H1 (cell line): ENCODE results near the gene FKBP6. TPM values are rescaled to one million over a fixed set of nuclear protein-coding genes. Genes with fewer than 3 reads are reported as not detected.
A peak's percentile ranks its signal among the peaks of the same experiment; 100 is the strongest.

Experiments
- CTCF ChIA-PET: fragments of 300-600 bp; sonication (Branson Sonifier 250); formaldehyde crosslinking; loops from one replicate; lab custom pipeline; 2021; ENCODE audit not compliant: partially characterized antibody; lab: Charles Lee
- POLR2A ChIA-PET: fragments of 300-600 bp; sonication (Branson Sonifier 250); formaldehyde crosslinking; loops from one replicate; lab custom pipeline; 2021; ENCODE audit warnings: inconsistent platforms; ENCODE audit not compliant: partially characterized antibody; lab: Charles Lee
- DNase-seq, 2 experiments: peaks; one replicate each; pipeline versions ENCODE4 v3.0.0 to v3.0.0-alpha.2; 2010 to 2022; ENCODE audit warnings: low spot score in 2 of 2, low read depth in 1 of 2, mixed read lengths in 1 of 2
- FAIRE-seq: peaks from 2 replicates; lab custom pipeline; 2011; peaks lifted over from hg19 to GRCh38; lab: Jason Lieb, UNC
- H2AFZ ChIP-seq: 2 replicates; pipeline ENCODE4 v1.8.1; 2012; ENCODE audit warnings: low read length, inconsistent platforms
- H2AK5ac ChIP-seq: 2 replicates; pipeline ENCODE4 v1.6.1; 2013; ENCODE audit warnings: low read depth, low read length
- H2BK120ac ChIP-seq: replicated peaks from 2 replicates; pipeline ENCODE3; 2013; ENCODE audit warnings: low read depth, low read length, inconsistent platforms
- H2BK12ac ChIP-seq: 2 replicates; pipeline ENCODE4 v1.6.1; 2013; ENCODE audit warnings: low read depth, low read length
- H2BK15ac ChIP-seq: 2 replicates; pipeline ENCODE4 v1.6.1; 2013; ENCODE audit warnings: low read length
- H2BK20ac ChIP-seq: 2 replicates; pipeline ENCODE4 v1.6.1; 2013; ENCODE audit warnings: low read length
- H2BK5ac ChIP-seq: 2 replicates; pipeline ENCODE4 v1.6.1; 2013; ENCODE audit warnings: low read depth, low read length
- H3K14ac ChIP-seq: 2 replicates; pipeline ENCODE4 v1.6.1; 2013; ENCODE audit warnings: inconsistent platforms; ENCODE audit not compliant: insufficient read length
- H3K18ac ChIP-seq: 2 replicates; pipeline ENCODE4 v1.6.1; 2013; ENCODE audit warnings: low read length; ENCODE audit errors: extremely low read depth
- H3K23ac ChIP-seq: 2 replicates; pipeline ENCODE4 v1.6.1; 2013; ENCODE audit warnings: inconsistent platforms; ENCODE audit not compliant: insufficient read length
- H3K23me2 ChIP-seq: 2 replicates; pipeline ENCODE4 v1.6.1; 2013; ENCODE audit warnings: low read depth, low read length
- H3K27ac ChIP-seq: 2 replicates; pipeline ENCODE4 v1.6.1; 2011; ENCODE audit warnings: low read depth, low read length, inconsistent platforms
- H3K27me3 ChIP-seq, 4 experiments: replicated peaks in 1 of 4; 1 replicate in 1 of 4; 2 replicates in 3 of 4; pipeline versions ENCODE4 v1.6.1 to v1.8.1; 2011 to 2013; ENCODE audit warnings: low read length in 3 of 4, mild to moderate bottlenecking in 3 of 4, inconsistent platforms in 2 of 4, mixed read lengths in 2 of 4, moderate library complexity in 1 of 4; ENCODE audit not compliant: control insufficient read depth in 3 of 4, insufficient read depth in 3 of 4; ENCODE audit errors: extremely low read depth in 1 of 4
- H3K36me3 ChIP-seq, 4 experiments: 2 replicates each; pipeline versions ENCODE4 v1.6.1 to v1.8.1; 2011 to 2013; ENCODE audit warnings: mild to moderate bottlenecking in 4 of 4, low read length in 3 of 4, moderate library complexity in 2 of 4, control low read depth in 1 of 4, inconsistent platforms in 1 of 4; ENCODE audit not compliant: insufficient read depth in 4 of 4, control insufficient read depth in 2 of 4
- H3K4ac ChIP-seq: replicated peaks from 2 replicates; pipeline ENCODE3; 2013; ENCODE audit warnings: low read length, low read depth, mixed read lengths, inconsistent platforms; ENCODE audit not compliant: insufficient read length
- H3K4me1 ChIP-seq, 4 experiments: replicated peaks in 1 of 4; 1 replicate in 1 of 4; 2 replicates in 3 of 4; pipeline versions ENCODE4 v1.6.1 to v1.8.1; 2011 to 2013; ENCODE audit warnings: low read length in 3 of 4, inconsistent platforms in 2 of 4, mixed read lengths in 1 of 4; ENCODE audit not compliant: insufficient read depth in 4 of 4, control insufficient read depth in 3 of 4
- H3K4me2 ChIP-seq, 2 experiments: 2 replicates each; pipeline versions ENCODE4 v1.6.1 to v1.8.1; 2011 to 2013; ENCODE audit warnings: low read depth in 2 of 2, low read length in 2 of 2, control low read depth in 1 of 2, inconsistent platforms in 1 of 2, mild to moderate bottlenecking in 1 of 2; ENCODE audit not compliant: insufficient read depth in 1 of 2
- H3K4me3 ChIP-seq, 4 experiments: fragments of 200-600, 300-600 bp in 1 of 4; sonication (generic), shearing (Covaris generic), sonication (Bioruptor Twin) in 1 of 4; 2 replicates each; pipeline versions ENCODE4 v1.5.1 to v1.8.1; 2011 to 2016; ENCODE audit warnings: low read length in 4 of 4, low read depth in 3 of 4, control low read depth in 2 of 4, inconsistent platforms in 2 of 4, mild to moderate bottlenecking in 2 of 4, mixed read lengths in 1 of 4, moderate library complexity in 1 of 4; ENCODE audit not compliant: insufficient read depth in 2 of 4; ENCODE audit errors: extremely low read depth in 1 of 4
- H3K56ac ChIP-seq: replicated peaks from 2 replicates; pipeline ENCODE3; 2013; ENCODE audit warnings: low read depth, mild to moderate bottlenecking, mixed read lengths, low read length, inconsistent platforms; ENCODE audit not compliant: insufficient read length
- H3K79me1 ChIP-seq: 2 replicates; pipeline ENCODE4 v1.6.1; 2013; ENCODE audit warnings: low read depth, low read length, control low read depth
- H3K79me2 ChIP-seq, 2 experiments: 2 replicates each; pipeline versions ENCODE4 v1.6.1 to v1.8.1; 2012 to 2013; ENCODE audit warnings: low read length in 2 of 2, mild to moderate bottlenecking in 2 of 2, inconsistent platforms in 1 of 2; ENCODE audit not compliant: insufficient read depth in 2 of 2, control insufficient read depth in 1 of 2
- H3K9ac ChIP-seq, 4 experiments: replicated peaks in 1 of 4; 1 replicate in 1 of 4; 2 replicates in 3 of 4; pipeline versions ENCODE4 v1.6.1 to v1.8.1; 2011 to 2013; ENCODE audit warnings: low read depth in 3 of 4, low read length in 3 of 4, control low read depth in 2 of 4, mild to moderate bottlenecking in 2 of 4, moderate library complexity in 2 of 4, inconsistent platforms in 1 of 4; ENCODE audit errors: extremely low read depth in 1 of 4
- H3K9me3 ChIP-seq, 2 experiments: 2 replicates each; pipeline versions ENCODE4 v1.6.1 to v1.8.1; 2012 to 2013; ENCODE audit warnings: mild to moderate bottlenecking in 2 of 2, moderate library complexity in 2 of 2, control low read depth in 1 of 2, inconsistent platforms in 1 of 2, low read depth in 1 of 2, low read length in 1 of 2, mixed read lengths in 1 of 2; ENCODE audit not compliant: insufficient read depth in 2 of 2
- H4K20me1 ChIP-seq, 2 experiments: replicated peaks in 1 of 2; 2 replicates each; pipeline versions ENCODE3 to v1.8.1; 2011 to 2013; ENCODE audit warnings: inconsistent platforms in 2 of 2, low read length in 2 of 2, mild to moderate bottlenecking in 1 of 2; ENCODE audit not compliant: insufficient read depth in 2 of 2, control insufficient read depth in 1 of 2
- H4K5ac ChIP-seq: 2 replicates; pipeline ENCODE4 v1.6.1; 2013; ENCODE audit warnings: low read length, low read depth, mixed read lengths, inconsistent platforms; ENCODE audit not compliant: insufficient read length
- H4K8ac ChIP-seq: 2 replicates; pipeline ENCODE4 v1.8.0; 2013; ENCODE audit warnings: mild to moderate bottlenecking, moderate library complexity, low read length, inconsistent platforms; ENCODE audit not compliant: insufficient read depth; ENCODE audit errors: extremely low read depth
- H4K91ac ChIP-seq: replicated peaks from 2 replicates; pipeline ENCODE3; 2013; ENCODE audit warnings: low read length, mixed read lengths, inconsistent platforms; ENCODE audit not compliant: insufficient read length
- JUN ChIP-seq: IDR thresholded peaks from 2 replicates; pipeline ENCODE4 v1.6.1; 2011; ENCODE audit warnings: low read depth, mild to moderate bottlenecking, improper control_type of control experiment, low read length
- RFX5 ChIP-seq: IDR thresholded peaks from 2 replicates; pipeline ENCODE4 v1.6.1; 2011; ENCODE audit warnings: low read depth, low read length, improper control_type of control experiment, borderline replicate concordance
- SRF ChIP-seq: IDR thresholded peaks from 2 replicates; pipeline ENCODE4 v1.6.1; 2011; ENCODE audit warnings: mild to moderate bottlenecking, low read depth, low read length, moderate library complexity
- WGBS, 2 experiments: shearing (Covaris generic) in 1 of 2; methylation state at CpG; one replicate each; pipeline versions ENCODE4 v1.1.6 to v1.1.7; 2013 to 2015; ENCODE audit warnings: low lambda C conversion rate in 2 of 2, mixed read lengths in 2 of 2, inconsistent platforms in 1 of 2, low coverage in 1 of 2, missing lambda C conversion rate in 1 of 2; ENCODE audit not compliant: insufficient replicate concordance in 2 of 2, insufficient coverage in 1 of 2, insufficient read length in 1 of 2; ENCODE audit errors: extremely low coverage in 1 of 2, missing lambda C conversion rate in 1 of 2; 5-methylcytosine and 5-hydroxymethylcytosine counted together
- polyA plus RNA-seq, 7 experiments: library from polyadenylated mRNA; depleted of rRNA in 3 of 7; stranded (reverse) in 5 of 7; unstranded in 2 of 7; fragments of >200 nt in 5 of 7; fragments of 200-250 nt in 2 of 7; gene quantifications; 1 replicate in 5 of 7; 2 replicates in 1 of 7; 4 replicates in 1 of 7; pipeline versions ENCODE4 v1.2.1 to v1.2.3, GENCODE V29; 2011 to 2013; ENCODE audit warnings: missing spikeins in 2 of 7, mixed read lengths in 2 of 7
- total RNA-seq: library from RNA; stranded (reverse); fragmentation: NEBNext Ultra II Directional; extraction: Animal tissue kit (Norgen Biotek cat#: 25700); gene quantifications from 2 replicates; pipeline ENCODE4 v1.2.1, GENCODE V29; 2021

FKBP6 gene
- total and polyA plus RNA-seq, 2 of the 8 experiments (the other 6 are each of a cell fraction or from before 2014, with no cell fraction given), result 0.14 to 0.19 TPM

DNA sequence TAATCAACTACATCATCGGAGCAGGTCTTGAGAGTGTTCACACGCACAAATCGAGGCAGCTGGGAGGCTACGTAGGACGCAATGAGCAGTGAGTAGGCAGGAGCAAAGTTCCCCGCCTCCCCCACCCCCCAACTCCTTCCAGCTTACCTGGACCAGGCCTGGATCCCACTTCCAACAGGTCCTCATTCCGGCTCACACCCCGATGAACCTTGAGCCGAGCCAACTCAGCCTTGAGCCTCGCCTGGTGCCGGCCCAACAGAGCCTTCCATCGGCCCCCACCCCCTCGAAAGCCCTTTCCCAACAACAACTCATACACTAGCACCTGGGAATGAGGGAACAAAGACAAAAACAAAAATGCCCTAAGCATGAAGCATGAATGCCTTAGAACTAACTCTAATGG is 20.5 kb upstream of the FKBP6 start:
- WGBS, 2 experiments, result 84% methylated on average over 13 of the region's 13 CpGs; no CpG with 5 or more reads in 1 of the 2 experiments
- TF ChIP-seq SRF, result no peak
- TF ChIP-seq JUN, result no peak
- no peak for TF ChIP-seq RFX5

More for the DNA sequence above, 20.5 kb upstream of the FKBP6 start:
- Histone ChIP-seq H2BK5ac (no peak overlapping the region), H3K27ac (no peak overlapping the region), H4K91ac (no peak overlapping the region), H3K27me3 (no peaks in the 10 kb centered on the region; a peak in 1 of 7 replicates), H3K4me3 (peak overlapping the region; percentile 59 to 81 (median 72); a peak in 5 of 8 replicates), H2BK20ac (no peak overlapping the region), H3K4ac (no peak overlapping the region), H4K5ac (no peak overlapping the region), H3K79me1 (peaks cover 2% of the 10 kb centered on the region; the same call in 1 of the 2 replicates), H3K56ac (no peak overlapping the region), H2AK5ac (no peak overlapping the region), H3K36me3 (peaks cover 7 to 34% (median 20%) of the 10 kb centered on the region in 4 experiments), H3K9me3 (no peaks in the 10 kb centered on the region), H3K18ac (no peak overlapping the region), H3K23me2 (peaks cover 7% of the 10 kb centered on the region; the same call in 1 of the 2 replicates), H3K9ac (no peak overlapping the region), H2AFZ (no peak overlapping the region), H2BK12ac (no peak overlapping the region), H3K4me1 (no peaks in the 10 kb centered on the region; a peak in 2 of 7 replicates), H3K79me2 (peaks cover 3 to 21% of the 10 kb centered on the region in 2 experiments; a peak in 3 of 4 replicates), H2BK120ac (no peak overlapping the region), H3K4me2 (peak overlapping the region; percentile 69 to 71), H3K23ac (no peak overlapping the region), H3K14ac (no peak overlapping the region), H4K8ac (peak overlapping the region; percentile 31; the same call in 1 of the 2 replicates), H2BK15ac (no peak overlapping the region), H4K20me1 (peaks cover 0 to 2% of the 10 kb centered on the region in 2 experiments)
- ChIA-PET POLR2A (interaction anchor here (1.6 kb wide), 1 partner anchor 131 kb away, joined by 3 read pairs; no protein-coding TSS in a partner anchor), CTCF (interaction anchor here (1.1 to 1.9 kb wide), 2 partner anchors 33 to 145 kb away, joined by 3 to 4 read pairs; no protein-coding TSS in a partner anchor)
- no peak for DNase-seq
- no peak for FAIRE-seq
